SK-N-SH treated with all-trans-retinoic acid at 6 μM for 48 hours (cell line): ENCODE data around the gene CACNA2D3.

Experiments
- ATAC-seq: fragments of 200-7000 bp; cut with Tn5 transposase; 3 replicates; pipeline ENCODE4 v1.9.1; 2020; ENCODE audit warnings: mild to moderate bottlenecking, moderate library complexity
- ARNTL ChIP-seq: fragments of 450-650 bp; formaldehyde crosslinking; IDR thresholded peaks from 2 replicates; pipeline ENCODE4 v1.5.0; 2020; ENCODE audit warnings: low read depth, mild to moderate bottlenecking, moderate library complexity, borderline replicate concordance
- BACH2 ChIP-seq: fragments of 250-450 bp; sonication (Bioruptor Pico); IDR thresholded peaks from 2 replicates; pipeline ENCODE4 v1.9.0; 2021; ENCODE audit warnings: mild to moderate bottlenecking, borderline replicate concordance
- CSDC2 ChIP-seq: fragments of 250-450 bp; sonication (Bioruptor Pico); IDR thresholded peaks from 2 replicates; pipeline ENCODE4 v1.5.0; 2020; ENCODE audit warnings: mild to moderate bottlenecking, moderate library complexity
- CSRNP3 ChIP-seq: fragments of 250-450 bp; sonication (Bioruptor Pico); IDR thresholded peaks from 2 replicates; pipeline ENCODE4 v1.5.1; 2021; ENCODE audit warnings: mild to moderate bottlenecking, moderate library complexity
- GLIS3 ChIP-seq: fragments of 250-450 bp; sonication (Bioruptor Pico); IDR thresholded peaks from 2 replicates; pipeline ENCODE4 v1.5.0; 2020; ENCODE audit warnings: mild to moderate bottlenecking, moderate library complexity
- ISL1 ChIP-seq: fragments of 250-450 bp; sonication (Bioruptor Pico); IDR thresholded peaks from 2 replicates; pipeline ENCODE4 v2.1.2; 2022; ENCODE audit warnings: mild to moderate bottlenecking, moderate library complexity
- OSR1 ChIP-seq: fragments of 250-450 bp; sonication (Bioruptor Pico); IDR thresholded peaks from 2 replicates; pipeline ENCODE4 v1.8.0; 2022; ENCODE audit warnings: moderate library complexity, mild to moderate bottlenecking, inconsistent platforms
- PPARA ChIP-seq: fragments of 250-450 bp; sonication (Bioruptor Pico); IDR thresholded peaks from 2 replicates; pipeline ENCODE4 v1.5.0; 2020; ENCODE audit warnings: mild to moderate bottlenecking, borderline replicate concordance
- RARB ChIP-seq: fragments of 250-450 bp; sonication (Bioruptor Pico); IDR thresholded peaks from 2 replicates; pipeline ENCODE4 v1.8.0; 2021; ENCODE audit warnings: mild to moderate bottlenecking, moderate library complexity
- TOX ChIP-seq: fragments of 250-450 bp; sonication (Bioruptor Pico); IDR thresholded peaks from 2 replicates; pipeline ENCODE4 v1.8.0; 2021; ENCODE audit warnings: mild to moderate bottlenecking, moderate library complexity, borderline replicate concordance
- ZC3H10 ChIP-seq: fragments of 250-450 bp; sonication (Bioruptor Pico); IDR thresholded peaks from 2 replicates; pipeline ENCODE4 v1.5.1; 2021; ENCODE audit warnings: mild to moderate bottlenecking, moderate library complexity
- ZFP3 ChIP-seq: fragments of 250-450 bp; sonication (Bioruptor Pico); IDR thresholded peaks from 2 replicates; pipeline ENCODE4 v1.5.0; 2020; ENCODE audit warnings: mild to moderate bottlenecking, moderate library complexity
- ZFP30 ChIP-seq: fragments of 450-650 bp; formaldehyde crosslinking; IDR thresholded peaks from 2 replicates; pipeline ENCODE4 v1.5.0; 2022; ENCODE audit warnings: mild to moderate bottlenecking, moderate library complexity
- ZNF565 ChIP-seq: fragments of 450-650 bp; formaldehyde crosslinking; conservative IDR thresholded peaks from 2 replicates; pipeline ENCODE4 v1.5.0; 2020; ENCODE audit warnings: low read depth, mild to moderate bottlenecking, moderate library complexity
- ZNF8 ChIP-seq: fragments of 450-650 bp; formaldehyde crosslinking; IDR thresholded peaks from 2 replicates; pipeline ENCODE4 v1.5.0; 2020; ENCODE audit warnings: mild to moderate bottlenecking, moderate library complexity
- TF ChIP-seq, protein P1 (sequence below): fragments of 250-450 bp; sonication (Bioruptor Pico); IDR thresholded peaks from 2 replicates; pipeline ENCODE4 v1.8.0; 2020; ENCODE audit warnings: mild to moderate bottlenecking, moderate library complexity, borderline replicate concordance
- TF ChIP-seq, protein P2 (sequence below): fragments of 250-450 bp; sonication (Bioruptor Pico); IDR thresholded peaks from 2 replicates; pipeline ENCODE4 v1.5.0; 2020; ENCODE audit warnings: mild to moderate bottlenecking, moderate library complexity
- TF ChIP-seq, protein P3 (sequence below): fragments of 250-450 bp; sonication (Bioruptor Pico); IDR thresholded peaks from 2 replicates; pipeline ENCODE4 v1.5.1; 2020; ENCODE audit warnings: low read depth, mild to moderate bottlenecking, moderate library complexity
- TF ChIP-seq, protein P4 (sequence below): fragments of 250-450 bp; sonication (Bioruptor Pico); IDR thresholded peaks from 2 replicates; pipeline ENCODE4 v1.8.0; 2021; ENCODE audit warnings: low read depth, mild to moderate bottlenecking, moderate library complexity, borderline replicate concordance

CACNA2D3 gene

GRCh38 chr3:54484334-54484733 lies 362.0 kb downstream of the CACNA2D3 start:
- TF ChIP-seq ARNTL (CRISPR knock-in tag) (no peak), ZFP30 (CRISPR knock-in tag) (no peak), ISL1 (CRISPR knock-in tag) (no peak), CSRNP3 (CRISPR knock-in tag) (no peak), CSDC2 (CRISPR knock-in tag) (no peak), ZNF8 (CRISPR knock-in tag) (no peak)
- TF ChIP-seq, protein P1, sequence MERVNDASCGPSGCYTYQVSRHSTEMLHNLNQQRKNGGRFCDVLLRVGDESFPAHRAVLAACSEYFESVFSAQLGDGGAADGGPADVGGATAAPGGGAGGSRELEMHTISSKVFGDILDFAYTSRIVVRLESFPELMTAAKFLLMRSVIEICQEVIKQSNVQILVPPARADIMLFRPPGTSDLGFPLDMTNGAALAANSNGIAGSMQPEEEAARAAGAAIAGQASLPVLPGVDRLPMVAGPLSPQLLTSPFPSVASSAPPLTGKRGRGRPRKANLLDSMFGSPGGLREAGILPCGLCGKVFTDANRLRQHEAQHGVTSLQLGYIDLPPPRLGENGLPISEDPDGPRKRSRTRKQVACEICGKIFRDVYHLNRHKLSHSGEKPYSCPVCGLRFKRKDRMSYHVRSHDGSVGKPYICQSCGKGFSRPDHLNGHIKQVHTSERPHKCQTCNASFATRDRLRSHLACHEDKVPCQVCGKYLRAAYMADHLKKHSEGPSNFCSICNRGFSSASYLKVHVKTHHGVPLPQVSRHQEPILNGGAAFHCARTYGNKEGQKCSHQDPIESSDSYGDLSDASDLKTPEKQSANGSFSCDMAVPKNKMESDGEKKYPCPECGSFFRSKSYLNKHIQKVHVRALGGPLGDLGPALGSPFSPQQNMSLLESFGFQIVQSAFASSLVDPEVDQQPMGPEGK (CRISPR knock-in tag): no peak
- TF ChIP-seq, protein P2, sequence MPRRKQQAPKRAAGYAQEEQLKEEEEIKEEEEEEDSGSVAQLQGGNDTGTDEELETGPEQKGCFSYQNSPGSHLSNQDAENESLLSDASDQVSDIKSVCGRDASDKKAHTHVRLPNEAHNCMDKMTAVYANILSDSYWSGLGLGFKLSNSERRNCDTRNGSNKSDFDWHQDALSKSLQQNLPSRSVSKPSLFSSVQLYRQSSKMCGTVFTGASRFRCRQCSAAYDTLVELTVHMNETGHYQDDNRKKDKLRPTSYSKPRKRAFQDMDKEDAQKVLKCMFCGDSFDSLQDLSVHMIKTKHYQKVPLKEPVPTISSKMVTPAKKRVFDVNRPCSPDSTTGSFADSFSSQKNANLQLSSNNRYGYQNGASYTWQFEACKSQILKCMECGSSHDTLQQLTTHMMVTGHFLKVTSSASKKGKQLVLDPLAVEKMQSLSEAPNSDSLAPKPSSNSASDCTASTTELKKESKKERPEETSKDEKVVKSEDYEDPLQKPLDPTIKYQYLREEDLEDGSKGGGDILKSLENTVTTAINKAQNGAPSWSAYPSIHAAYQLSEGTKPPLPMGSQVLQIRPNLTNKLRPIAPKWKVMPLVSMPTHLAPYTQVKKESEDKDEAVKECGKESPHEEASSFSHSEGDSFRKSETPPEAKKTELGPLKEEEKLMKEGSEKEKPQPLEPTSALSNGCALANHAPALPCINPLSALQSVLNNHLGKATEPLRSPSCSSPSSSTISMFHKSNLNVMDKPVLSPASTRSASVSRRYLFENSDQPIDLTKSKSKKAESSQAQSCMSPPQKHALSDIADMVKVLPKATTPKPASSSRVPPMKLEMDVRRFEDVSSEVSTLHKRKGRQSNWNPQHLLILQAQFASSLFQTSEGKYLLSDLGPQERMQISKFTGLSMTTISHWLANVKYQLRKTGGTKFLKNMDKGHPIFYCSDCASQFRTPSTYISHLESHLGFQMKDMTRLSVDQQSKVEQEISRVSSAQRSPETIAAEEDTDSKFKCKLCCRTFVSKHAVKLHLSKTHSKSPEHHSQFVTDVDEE: no peak
- TF ChIP-seq, protein P3, sequence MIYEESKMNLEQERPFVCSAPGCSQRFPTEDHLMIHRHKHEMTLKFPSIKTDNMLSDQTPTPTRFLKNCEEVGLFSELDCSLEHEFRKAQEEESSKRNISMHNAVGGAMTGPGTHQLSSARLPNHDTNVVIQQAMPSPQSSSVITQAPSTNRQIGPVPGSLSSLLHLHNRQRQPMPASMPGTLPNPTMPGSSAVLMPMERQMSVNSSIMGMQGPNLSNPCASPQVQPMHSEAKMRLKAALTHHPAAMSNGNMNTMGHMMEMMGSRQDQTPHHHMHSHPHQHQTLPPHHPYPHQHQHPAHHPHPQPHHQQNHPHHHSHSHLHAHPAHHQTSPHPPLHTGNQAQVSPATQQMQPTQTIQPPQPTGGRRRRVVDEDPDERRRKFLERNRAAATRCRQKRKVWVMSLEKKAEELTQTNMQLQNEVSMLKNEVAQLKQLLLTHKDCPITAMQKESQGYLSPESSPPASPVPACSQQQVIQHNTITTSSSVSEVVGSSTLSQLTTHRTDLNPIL (CRISPR knock-in tag): no peak
- ATAC-seq: no peak

- TF ChIP-seq, protein P4, sequence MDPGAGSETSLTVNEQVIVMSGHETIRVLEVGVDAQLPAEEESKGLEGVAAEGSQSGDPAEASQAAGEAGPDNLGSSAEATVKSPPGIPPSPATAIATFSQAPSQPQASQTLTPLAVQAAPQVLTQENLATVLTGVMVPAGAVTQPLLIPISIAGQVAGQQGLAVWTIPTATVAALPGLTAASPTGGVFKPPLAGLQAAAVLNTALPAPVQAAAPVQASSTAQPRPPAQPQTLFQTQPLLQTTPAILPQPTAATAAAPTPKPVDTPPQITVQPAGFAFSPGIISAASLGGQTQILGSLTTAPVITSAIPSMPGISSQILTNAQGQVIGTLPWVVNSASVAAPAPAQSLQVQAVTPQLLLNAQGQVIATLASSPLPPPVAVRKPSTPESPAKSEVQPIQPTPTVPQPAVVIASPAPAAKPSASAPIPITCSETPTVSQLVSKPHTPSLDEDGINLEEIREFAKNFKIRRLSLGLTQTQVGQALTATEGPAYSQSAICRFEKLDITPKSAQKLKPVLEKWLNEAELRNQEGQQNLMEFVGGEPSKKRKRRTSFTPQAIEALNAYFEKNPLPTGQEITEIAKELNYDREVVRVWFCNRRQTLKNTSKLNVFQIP (CRISPR knock-in tag): no peak
- TF ChIP-seq PPARA (no peak), ZFP3 (CRISPR knock-in tag) (no peak), GLIS3 (CRISPR knock-in tag) (no peak)
- TF ChIP-seq, protein P1 (CRISPR knock-in tag): no peak
- ATAC-seq: no peak
Measured at GRCh38 chr3:54486317-54486716, 364.0 kb downstream of the CACNA2D3 start.

- no peak for ATAC-seq
- no peak for TF ChIP-seq BACH2
- TF ChIP-seq PPARA: no peak
- no peak for TF ChIP-seq ZFP3 (CRISPR knock-in tag)
- TF ChIP-seq ZFP30 (CRISPR knock-in tag): no peak
- no peak for TF ChIP-seq RARB
- TF ChIP-seq ZNF8 (CRISPR knock-in tag): no peak
- no peak for TF ChIP-seq CSDC2 (CRISPR knock-in tag)
- no peak for TF ChIP-seq GLIS3 (CRISPR knock-in tag)
- TF ChIP-seq, protein P4 (CRISPR knock-in tag): no peak
- TF ChIP-seq OSR1: no peak
- no peak for TF ChIP-seq TOX
- no peak for TF ChIP-seq ZNF565 (CRISPR knock-in tag)
- TF ChIP-seq, protein P3 (CRISPR knock-in tag): no peak
- TF ChIP-seq ZC3H10 (CRISPR knock-in tag): no peak
- no peak for TF ChIP-seq ARNTL (CRISPR knock-in tag)
- TF ChIP-seq, protein P1 (CRISPR knock-in tag): no peak
Measured at GRCh38 chr3:54488297-54488696, 365.9 kb downstream of the CACNA2D3 start.
